NCI-H2227 (cell line): ENCODE data around the gene ZAP70.
"Not testable (repeated sequence)": the region's sequence is repeated elsewhere in the genome, so short reads cannot be mapped to it uniquely, and the experiment has no call there.

ENCODE experiments used
- DNase-seq: peaks from one replicate; lab custom pipeline; 2025; ENCODE audit not compliant: unreplicated experiment; lab: John Stamatoyannopoulos, UW

Gene ZAP70

DNA sequence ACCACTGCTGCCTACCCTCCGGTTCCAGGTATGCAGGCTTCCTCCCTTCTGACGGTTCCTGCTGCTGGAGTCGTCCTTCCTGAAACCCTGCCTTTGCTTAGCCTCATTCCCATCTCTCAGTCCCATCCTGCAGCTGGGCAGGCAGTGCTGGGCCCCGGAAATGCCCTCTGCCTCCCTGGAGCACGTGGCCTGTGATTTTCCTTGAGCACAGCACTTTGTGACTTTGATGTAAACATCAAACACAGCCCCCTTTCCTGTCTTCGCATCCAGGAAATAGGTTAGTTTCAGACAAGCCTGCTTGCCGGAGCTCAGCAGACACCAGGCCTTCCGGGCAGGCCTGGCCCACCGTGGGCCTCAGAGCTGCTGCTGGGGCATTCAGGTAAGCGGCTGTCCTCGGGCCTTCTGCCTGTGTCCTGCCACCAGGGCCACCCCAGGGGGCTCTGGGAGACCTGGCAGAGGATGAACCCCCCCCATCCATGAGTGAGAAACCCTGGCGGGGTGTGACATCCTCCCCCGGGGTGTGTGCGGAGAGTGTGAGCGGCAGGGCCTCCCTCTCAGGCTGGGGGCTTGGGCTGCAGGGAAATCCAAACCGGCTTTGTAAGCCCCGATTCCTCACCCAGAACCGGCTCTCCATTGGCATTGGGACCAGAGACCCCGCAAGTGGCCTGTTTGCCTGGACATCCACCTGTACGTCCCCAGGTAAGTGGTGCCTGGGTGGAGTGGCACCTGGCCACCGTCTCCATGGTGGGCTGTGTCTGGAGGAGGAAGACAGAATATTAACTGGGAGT is at the start of gene ZAP70:
Gene ZAP70 (plus strand): TSS at position 281 of the 788 bp plus-strand sequence. CDS start 10,461 bp downstream, outside the sequence.
- no peak for DNase-seq

DNA sequence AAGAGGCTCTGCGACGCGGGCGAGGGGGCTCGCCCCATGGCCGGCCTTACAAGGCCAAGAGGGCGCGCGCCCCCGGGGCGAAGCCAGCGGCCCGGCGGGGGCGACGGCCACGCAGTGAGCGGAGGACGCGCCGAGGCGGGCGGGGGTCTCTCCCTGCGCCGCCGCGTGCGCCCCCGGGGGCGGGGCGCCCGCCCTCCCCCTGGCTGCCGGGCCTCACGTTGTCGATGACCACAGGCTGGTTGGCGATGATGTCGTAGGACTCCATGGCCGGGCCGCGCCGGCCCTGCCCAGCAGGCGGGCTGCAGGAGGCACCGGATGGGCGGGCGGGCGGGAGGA is 49.8 kb upstream of the ZAP70 start:
- no peak for DNase-seq

DNA sequence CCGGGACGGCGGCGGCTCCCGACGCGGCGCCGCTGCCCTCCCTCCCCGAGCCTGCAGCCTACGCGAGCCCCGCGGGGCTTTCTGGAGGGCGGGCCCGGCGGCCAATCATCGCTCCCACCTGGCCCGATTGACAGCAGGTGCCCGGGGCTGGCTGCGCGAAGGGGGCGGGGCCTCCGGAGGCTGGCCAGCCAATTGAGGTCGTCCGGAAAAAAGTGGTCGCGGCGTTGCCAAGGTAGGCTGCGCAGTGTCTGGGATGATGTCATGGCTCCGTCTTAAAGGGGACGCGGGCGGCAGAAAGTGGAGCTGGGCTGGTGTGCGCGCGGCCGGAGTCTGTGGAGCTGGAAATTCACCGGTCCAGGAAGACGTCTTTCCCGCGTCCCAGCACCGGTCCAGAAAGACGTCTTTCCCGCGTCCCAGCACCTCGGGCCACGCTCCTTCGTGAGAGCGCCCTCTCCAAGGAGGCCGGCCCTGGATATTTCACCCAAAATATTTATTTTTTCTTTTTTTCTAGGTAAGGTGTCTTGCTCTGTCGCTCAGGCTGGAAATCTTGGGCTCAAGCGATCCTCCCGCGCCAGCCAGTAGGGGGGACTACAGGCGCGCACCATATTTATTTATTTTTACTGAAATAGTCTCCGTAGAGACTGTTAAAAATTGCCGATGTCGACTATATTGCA is 49.3 kb upstream of the ZAP70 start, which contains the start of gene ACTR1B:
Gene ACTR1B (minus strand): TSS at position 83 of the 674 bp plus-strand sequence. CDS start 154 bp downstream, outside the sequence.
- DNase-seq = peak; percentile 99

DNA sequence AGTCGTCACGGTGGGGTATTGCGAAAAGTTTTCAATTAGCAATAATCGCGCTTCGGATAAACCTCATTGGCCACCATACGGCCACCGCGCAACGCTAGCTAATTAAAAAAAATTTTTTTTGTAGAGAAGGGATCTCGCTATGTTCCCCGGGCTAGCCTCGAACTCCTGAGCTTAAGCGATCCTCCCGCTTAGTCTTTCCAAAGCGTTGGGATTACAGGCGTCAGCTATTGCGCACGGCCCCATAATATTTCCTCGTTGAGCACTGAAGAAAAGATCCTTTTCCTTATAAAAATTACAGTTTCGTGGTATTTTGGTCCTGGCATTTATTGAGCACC is 48.8 kb upstream of the ZAP70 start:
- DNase-seq = peak; percentile 77

DNA sequence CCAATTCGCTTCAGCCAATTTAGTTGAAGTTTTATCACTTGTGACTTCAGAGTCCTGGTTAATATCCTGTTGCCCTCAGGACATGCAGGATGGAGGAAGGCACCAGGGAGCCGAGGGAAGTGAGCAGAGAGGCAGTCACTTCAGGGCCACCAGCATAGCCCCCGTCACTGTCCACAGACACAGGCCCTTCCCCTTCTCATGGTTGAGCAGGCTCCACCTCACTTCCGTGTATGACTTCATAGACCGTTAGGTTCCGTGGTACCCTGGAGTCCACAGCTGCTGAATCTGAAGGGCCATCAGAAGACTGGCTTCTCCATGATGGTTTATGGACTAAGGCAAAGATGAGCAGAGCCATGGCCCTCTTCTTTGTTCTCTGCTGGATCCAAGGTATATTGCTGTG is 43.9 kb upstream of the ZAP70 start, which contains the start of gene C2orf92:
Gene C2orf92 (plus strand): TSS at position 266 of the 400 bp plus-strand sequence. CDS start 76 bp downstream, at position 342.
- no peak for DNase-seq

DNA sequence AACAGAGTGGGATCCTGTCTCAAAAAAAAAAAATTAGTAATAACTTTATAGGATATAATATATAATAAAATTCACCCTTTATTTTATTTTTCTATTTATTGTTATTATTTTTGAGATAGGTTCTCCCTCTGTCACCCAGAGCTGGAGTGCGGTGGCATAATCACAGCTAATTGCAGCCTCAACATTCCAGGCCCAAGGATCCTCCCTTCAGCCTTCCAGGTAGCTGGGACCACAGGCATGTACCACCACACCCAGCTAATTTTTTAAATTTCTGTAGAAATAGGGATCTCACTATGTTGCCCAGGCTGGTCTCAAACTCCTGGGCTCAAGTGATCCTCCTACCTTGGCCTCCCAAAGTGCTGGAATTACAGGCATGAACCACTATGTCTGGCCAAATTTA is 42.9 kb upstream of the ZAP70 start:
- no peak for DNase-seq

DNA sequence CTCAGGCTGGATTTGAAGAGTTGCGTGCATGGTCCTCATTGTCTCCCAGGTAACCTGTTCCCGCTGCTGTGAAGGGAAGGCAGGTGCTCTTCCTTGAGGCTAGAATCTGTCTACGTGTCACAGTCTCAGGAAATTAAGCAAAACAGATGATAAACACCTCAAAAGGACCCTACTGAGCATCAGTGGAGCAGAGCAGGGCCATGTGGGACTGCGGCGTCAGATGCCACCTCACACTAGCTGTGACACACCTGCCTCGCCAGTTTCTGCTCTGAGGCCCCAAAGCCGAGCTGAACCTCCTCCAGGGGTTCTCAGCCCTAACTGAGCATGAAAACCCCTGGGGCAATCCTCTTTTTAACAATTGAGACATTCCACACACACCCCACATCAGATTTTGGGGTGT is 41.9 kb upstream of the ZAP70 start:
- no peak for DNase-seq

DNA sequence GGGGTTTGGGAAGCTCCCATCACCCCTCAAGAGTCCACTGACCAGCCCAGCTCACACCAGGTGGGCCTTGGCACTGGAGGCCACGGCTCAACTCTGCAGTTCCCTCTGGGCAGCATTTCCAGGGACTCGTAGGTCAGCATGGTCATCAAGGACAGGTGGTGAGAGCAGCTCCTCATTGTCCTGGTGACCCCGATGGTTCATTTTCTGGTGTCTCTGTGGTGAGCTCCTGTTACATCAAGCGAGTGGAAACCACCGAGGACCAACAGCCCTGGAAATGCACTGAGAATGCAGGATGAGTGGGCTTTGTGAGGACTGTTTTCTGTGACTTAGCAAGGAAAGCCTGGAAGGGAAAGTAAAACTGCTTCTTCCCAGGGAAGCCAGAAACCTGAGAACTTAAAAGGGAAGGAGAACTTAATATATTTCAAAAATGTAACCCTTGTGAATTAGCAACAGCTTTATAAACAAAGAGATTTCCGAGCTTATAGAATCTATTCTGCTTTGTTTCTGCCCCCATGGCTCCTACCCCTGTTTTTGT is 40.7 kb upstream of the ZAP70 start:
- not testable (repeated sequence) for DNase-seq

DNA sequence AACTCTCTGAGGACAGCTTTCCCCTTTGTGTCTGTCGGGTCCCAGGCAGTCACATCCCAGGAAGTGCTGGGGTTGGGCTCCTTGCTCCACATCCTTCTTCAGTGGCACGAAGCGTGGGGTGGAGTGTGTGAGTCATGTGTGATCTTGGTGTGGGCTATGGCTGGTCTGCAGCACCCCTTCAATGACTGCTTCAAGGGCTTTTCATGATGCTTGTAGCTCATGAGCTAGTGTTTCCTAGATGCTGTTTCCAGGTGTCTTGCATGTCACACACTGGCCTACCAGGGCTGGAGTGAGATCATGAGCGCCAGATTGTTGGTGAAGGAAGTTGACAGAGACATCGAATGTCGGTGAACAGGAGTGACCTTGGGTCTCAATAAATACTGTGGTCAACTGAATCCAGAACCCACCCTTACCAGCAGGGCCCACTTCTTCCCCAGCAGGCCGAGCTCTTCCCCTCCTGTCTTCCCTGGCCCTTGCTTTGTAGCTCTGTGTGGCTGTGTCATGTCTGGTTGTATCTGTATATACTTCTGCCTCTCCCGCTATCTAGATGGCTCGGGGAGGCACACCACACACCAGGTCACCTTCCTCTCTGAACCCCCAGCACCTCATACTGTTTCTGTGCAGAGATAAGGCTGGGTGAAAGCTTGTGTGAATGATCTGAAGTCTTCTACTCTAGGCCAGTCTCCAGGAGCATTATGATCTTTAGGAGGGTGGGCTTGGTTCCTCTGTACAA is 40.0 kb upstream of the ZAP70 start:
- no peak for DNase-seq

DNA sequence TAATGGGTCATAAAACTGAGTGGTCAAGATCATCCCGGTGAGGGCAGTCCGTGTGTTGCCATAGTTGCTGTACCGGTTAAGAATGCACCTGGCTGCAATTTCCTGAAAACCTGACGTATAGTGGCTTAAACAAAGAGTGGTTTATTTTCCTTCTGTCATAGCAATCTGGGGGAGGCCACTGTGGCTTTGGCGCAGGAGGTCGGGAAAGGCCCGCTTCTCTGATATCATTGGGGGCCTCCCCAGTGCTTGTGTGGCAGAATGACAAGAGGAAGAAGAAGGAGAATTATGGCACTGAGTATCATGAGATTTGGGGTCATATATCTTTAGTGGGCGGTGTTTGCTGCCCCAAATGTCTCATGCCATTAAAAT is 39.5 kb upstream of the ZAP70 start:
- DNase-seq = no peak

DNA sequence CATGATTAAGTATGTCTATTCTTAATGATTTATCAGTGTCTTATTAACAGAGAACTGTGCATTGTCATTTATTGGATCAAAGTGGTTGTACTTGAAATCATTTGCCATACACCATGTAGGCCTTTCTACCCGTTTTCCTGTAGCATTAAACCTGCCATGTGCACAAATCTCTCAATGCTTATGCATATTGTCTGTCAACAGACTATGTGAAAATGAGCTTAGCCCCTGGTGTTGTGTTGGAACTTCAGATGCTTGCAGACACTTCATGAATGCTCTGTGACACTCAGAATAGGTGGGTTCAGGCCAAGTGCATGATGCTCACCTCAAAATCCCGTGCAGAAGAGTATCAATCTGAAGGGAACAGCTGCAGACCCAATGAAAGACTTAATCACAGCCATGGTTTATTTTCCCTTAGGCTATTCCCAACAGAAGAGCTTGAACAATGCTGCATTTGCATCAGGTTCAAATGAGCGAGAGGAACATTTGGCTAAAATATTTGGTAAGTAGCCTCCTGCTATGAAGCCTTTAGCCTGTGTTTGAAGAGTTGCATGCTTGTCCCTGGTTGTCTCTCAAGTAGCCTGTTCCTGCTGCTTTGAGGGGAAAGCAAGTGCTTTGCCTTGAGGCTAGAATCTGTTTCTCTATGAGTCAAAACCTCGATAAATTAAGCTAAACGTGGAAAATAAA is 37.8 kb upstream of the ZAP70 start:
- no peak for DNase-seq

DNA sequence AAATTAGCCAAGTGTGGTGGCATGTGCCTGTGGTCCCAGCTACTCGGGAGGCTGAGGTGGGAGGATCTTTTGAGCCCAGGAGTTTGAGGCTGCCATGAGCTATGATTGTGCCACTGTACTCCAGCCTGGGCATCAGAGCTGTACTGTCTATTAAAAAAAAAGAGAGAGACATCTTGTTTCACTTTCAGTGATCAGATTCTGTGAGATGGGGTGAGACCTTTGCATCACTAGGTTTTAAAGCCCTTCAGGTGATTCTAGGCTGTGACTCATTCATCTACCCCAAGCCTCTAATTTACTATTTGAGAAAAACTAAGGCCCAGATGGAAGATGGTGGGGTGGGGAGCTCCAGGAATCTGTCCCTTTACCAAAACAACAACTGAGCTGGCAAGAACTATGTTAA is 36.8 kb upstream of the ZAP70 start:
- no peak for DNase-seq

DNA sequence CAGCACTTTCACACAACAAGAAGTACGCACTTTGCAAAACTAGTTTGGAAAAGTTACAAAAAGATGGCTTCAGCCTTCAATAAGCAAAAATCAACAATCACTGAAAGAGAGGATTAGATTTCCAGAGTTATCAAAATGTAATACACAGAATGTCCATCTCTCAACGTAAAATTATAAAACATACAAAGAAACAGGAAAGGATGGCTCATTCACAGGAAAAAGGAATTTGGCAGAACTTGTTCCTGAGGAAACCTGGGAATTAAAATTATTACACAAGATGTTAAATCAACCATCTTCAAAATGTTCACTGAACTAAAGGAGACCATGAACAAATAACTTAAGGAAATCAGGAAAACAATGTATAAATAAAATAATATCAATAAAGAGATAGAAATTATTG is 35.9 kb upstream of the ZAP70 start:
- no peak for DNase-seq

DNA sequence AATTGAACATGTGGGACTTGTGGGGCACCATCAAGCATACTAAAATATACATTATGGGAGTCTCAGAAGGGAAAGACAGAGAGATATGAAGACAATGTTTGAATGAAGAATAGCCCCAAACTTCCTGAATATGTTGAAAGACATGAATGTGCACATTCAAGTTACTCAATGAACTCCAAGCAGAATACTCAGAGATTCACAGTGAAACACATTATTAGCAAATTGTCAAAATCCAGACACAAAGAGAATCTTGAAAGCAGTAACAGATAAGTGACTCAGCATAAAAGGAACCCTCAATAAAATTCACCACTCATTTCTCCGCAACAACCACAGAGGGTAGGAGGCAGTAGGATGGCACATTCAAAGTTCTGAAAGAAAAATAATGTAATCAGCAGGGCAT is 35.1 kb upstream of the ZAP70 start:
- DNase-seq = no peak

DNA sequence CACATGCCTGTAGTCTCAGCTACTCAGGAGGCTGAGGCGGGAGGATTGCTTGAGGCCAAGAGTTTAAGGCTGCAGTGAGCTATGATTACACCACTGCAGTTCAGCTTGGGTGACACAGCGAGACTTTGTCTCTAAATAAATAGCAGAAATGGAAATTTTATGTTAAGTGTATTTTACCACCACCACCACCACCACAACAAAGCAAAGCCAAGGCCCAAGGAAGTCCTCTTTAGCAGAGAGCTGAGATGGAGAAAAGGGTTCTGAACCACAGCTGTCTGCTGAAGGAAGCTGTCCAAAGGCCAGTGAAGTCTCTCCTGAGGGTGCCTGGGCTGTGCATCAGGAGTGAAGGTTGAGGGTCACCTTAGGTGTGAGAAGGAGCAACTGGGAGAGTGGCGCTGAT is 26.1 kb upstream of the ZAP70 start:
- DNase-seq = not testable (repeated sequence)

DNA sequence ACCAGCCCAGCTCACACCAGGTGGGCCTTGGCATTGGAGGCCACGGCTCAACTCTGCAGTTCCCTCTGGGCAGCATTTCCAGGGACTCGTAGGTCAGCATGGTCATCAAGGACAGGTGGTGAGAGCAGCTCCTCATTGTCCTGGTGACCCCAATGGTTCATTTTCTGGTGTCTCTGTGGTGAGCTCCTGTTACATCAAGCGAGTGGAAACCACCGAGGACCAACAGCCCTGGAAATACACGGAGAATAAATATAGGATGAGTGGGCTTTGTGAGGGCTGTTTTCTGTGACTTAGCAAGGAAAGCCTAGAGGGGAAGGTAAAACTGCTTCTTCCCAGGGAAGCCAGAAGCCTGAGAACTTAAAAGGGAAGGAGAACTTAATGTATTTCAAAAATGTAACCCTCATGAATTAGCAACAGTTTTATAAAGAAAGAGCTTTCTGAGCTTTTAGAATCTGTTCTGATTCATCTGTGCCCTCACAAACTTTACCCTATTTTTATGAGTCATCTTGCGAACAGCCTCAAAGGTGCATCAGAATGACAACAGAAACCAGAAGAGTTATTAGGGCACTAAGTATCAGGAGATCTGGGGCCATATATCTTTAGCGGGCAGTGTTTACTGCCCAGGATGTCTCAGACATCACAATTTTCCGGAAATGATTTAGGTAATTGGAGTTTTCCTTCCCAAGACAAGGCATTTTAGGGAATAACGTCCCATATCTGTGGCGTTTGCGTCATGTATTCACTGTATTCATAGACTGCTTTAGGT is 25.1 kb upstream of the ZAP70 start:
- DNase-seq = no peak

DNA sequence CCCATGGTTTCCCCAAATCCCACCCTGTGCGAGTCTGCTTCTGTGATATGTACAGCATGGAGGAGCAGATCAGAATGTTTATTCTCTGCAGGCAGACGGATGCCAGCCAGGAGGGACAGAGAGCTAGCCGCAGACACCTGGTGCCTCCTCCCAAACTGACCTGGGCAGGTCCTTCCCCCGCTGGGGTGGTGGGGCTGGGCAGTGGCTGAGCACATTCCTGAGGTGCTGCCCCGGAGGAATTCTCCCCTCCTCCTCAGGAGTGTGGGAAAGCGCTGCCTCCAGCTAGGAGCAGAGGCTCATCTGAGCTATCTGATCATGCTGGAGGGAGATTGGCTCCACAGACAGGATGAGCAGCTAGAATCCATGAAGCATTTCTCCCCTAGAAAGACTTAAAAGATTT is 22.2 kb upstream of the ZAP70 start:
- DNase-seq = no peak

DNA sequence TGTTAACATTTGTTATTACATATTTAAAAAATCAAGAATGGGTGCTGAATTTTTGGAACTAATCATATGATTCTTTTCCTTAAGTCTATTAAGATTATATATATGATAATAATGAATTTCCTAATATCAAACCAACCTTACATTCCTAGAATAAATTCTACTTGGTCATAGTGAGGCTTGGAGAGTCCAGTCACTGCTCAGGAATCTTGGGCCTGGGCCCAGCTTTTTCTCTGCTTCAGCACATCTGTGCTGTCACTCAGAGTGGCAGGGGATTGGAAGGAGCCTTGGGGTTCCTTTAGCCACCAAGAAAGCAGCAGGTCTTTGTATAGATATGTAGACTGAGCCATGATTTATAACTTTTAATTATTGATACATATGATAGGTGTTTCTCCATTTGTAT is 19.9 kb upstream of the ZAP70 start:
- no peak for DNase-seq

DNA sequence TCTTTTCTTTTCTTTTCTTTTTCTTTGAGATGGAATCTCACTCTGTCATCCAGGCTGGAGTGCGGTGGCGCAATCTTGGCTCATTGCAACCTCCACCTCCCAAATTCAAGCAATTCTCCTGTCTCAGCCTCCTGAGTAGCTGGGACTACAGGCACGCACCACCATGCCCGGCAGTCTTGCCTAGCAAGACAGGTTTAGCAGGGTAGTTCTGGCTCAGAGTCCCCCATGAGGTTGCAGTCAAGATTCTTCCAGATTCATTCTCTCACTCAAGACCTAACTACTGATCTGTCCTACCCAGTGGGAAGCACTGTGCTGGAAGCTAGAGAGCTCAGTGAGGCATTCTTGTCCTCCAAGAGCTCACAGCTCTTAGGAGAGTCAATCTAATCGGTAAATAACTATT is 17.6 kb upstream of the ZAP70 start:
- no peak for DNase-seq
